HepG2 (cell line): Measurements from ENCODE around the gene ZNF554. TPM values are rescaled to one million over a fixed set of nuclear protein-coding genes. Genes with fewer than 3 reads are reported as not detected.

Source experiments
- ADNP ChIP-seq: sonication (generic); formaldehyde crosslinking; IDR thresholded peaks from 2 replicates; pipeline ENCODE4 v1.4.0; 2020; ENCODE audit warnings: missing genetic modification reagents
- BRD4 ChIP-seq: sonication (generic); formaldehyde crosslinking; IDR thresholded peaks from 2 replicates; pipeline ENCODE4 v1.4.0; 2020; ENCODE audit warnings: missing genetic modification reagents
- CBX2 ChIP-seq, 2 experiments: fragments of 200-600 bp in 1 of 2; sonication (generic); formaldehyde crosslinking in 1 of 2; IDR thresholded peaks; 2 replicates each; pipeline versions ENCODE4 v1.7.0 to v1.8.1; 2018 to 2022; ENCODE audit warnings: low read depth in 2 of 2, low read length in 1 of 2, mild to moderate bottlenecking in 1 of 2, missing genetic modification reagents in 1 of 2
- DNMT3B ChIP-seq: conservative IDR thresholded peaks from 2 replicates; pipeline ENCODE4 v1.6.1; 2016; ENCODE audit warnings: missing biosample characterization, control low read depth
- GATA4 ChIP-seq: sonication (generic); IDR thresholded peaks from 2 replicates; pipeline ENCODE4 v1.6.1; 2016; ENCODE audit warnings: antibody characterized with exemption, low read depth, borderline replicate concordance
- HNF4A ChIP-seq: sonication (generic); formaldehyde crosslinking; IDR thresholded peaks from 2 replicates; pipeline ENCODE4 v1.4.0; 2020; ENCODE audit warnings: missing genetic modification reagents
- MAFG ChIP-seq: sonication (generic); formaldehyde crosslinking; IDR thresholded peaks from 2 replicates; pipeline ENCODE4 v1.5.1; 2020; ENCODE audit warnings: mild to moderate bottlenecking, missing genetic modification reagents
- NBN ChIP-seq: fragments of 450-650 bp; conservative IDR thresholded peaks from 2 replicates; pipeline ENCODE4 v1.6.1; 2017
- NFIB ChIP-seq: sonication (generic); formaldehyde crosslinking; IDR thresholded peaks from 2 replicates; pipeline ENCODE4 v1.9.0; 2021; ENCODE audit warnings: missing genetic modification reagents, mild to moderate bottlenecking, borderline replicate concordance
- RCOR2 ChIP-seq: IDR thresholded peaks from 2 replicates; pipeline ENCODE4 v1.6.1; 2016; ENCODE audit warnings: missing biosample characterization, missing genetic modification reagents
- SIN3A ChIP-seq: IDR thresholded peaks from 2 replicates; pipeline ENCODE4 v1.6.1; 2011; ENCODE audit warnings: low read depth, mild to moderate bottlenecking, control low read depth, low read length, borderline replicate concordance
- ZBTB2 ChIP-seq: sonication (generic); formaldehyde crosslinking; IDR thresholded peaks from 2 replicates; pipeline ENCODE4 v1.8.0; 2022; ENCODE audit warnings: low read depth, missing genetic modification reagents
- ZBTB37 ChIP-seq: sonication (generic); formaldehyde crosslinking; IDR thresholded peaks from 2 replicates; pipeline ENCODE4 v1.4.0; 2020; ENCODE audit warnings: mild to moderate bottlenecking, missing genetic modification reagents
- ZBTB38 ChIP-seq: sonication (generic); formaldehyde crosslinking; IDR thresholded peaks from 2 replicates; pipeline ENCODE4 v1.5.1; 2020; ENCODE audit warnings: mild to moderate bottlenecking, missing genetic modification reagents
- ZNF121 ChIP-seq: sonication (generic); formaldehyde crosslinking; IDR thresholded peaks from 2 replicates; pipeline ENCODE4 v1.5.0; 2020; ENCODE audit warnings: mild to moderate bottlenecking, missing genetic modification reagents
- ZNF639 ChIP-seq: conservative IDR thresholded peaks from 2 replicates; pipeline ENCODE4 v1.6.1; 2018; ENCODE audit warnings: missing genetic modification reagents
- ZNF788 ChIP-seq: sonication (generic); formaldehyde crosslinking; IDR thresholded peaks from 2 replicates; pipeline ENCODE4 v1.5.0; 2020; ENCODE audit warnings: mild to moderate bottlenecking, missing genetic modification reagents, borderline replicate concordance
- ZNF878 ChIP-seq: sonication (generic); formaldehyde crosslinking; IDR thresholded peaks from 2 replicates; pipeline ENCODE4 v1.8.1; 2023; ENCODE audit warnings: mild to moderate bottlenecking, missing genetic modification reagents, moderate library complexity
- polyA plus RNA-seq, 8 experiments: library from polyadenylated mRNA; depleted of rRNA in 3 of 8; stranded (reverse) in 7 of 8; unstranded in 1 of 8; fragments of >200 nt; fragmentation: Illumina TruSeq in 4 of 8; extraction: Trizol in 4 of 8; gene quantifications; 2 replicates each; pipeline versions ENCODE4 v1.2.1 to v1.2.3, GENCODE V29; 2011 to 2016; ENCODE audit warnings: low read depth in 4 of 8, missing spikeins in 1 of 8, mixed read lengths in 1 of 8; ENCODE audit not compliant: insufficient read depth in 1 of 8
- total RNA-seq, 5 experiments: library from RNA; depleted of rRNA; stranded (reverse); fragments of >200 nt; fragmentation: Illumina TruSeq; extraction: Trizol; gene quantifications; 2 replicates each; pipeline ENCODE4 v1.2.3, GENCODE V29; 2016; ENCODE audit warnings: low read depth in 1 of 5
- TF ChIP-seq, protein P1 (sequence below): IDR thresholded peaks from 2 replicates; pipeline ENCODE4 v1.6.1; 2016; ENCODE audit warnings: mild to moderate bottlenecking
- TF ChIP-seq, protein P2 (sequence below): sonication (generic); formaldehyde crosslinking; IDR thresholded peaks from 2 replicates; pipeline ENCODE4 v1.4.0; 2020; ENCODE audit warnings: mild to moderate bottlenecking, missing genetic modification reagents

The ZNF554 gene
- total and polyA plus RNA-seq, 2 of the 13 experiments (the other 11 are each of a cell fraction or from before 2014, with no cell fraction given): 2.2 to 2.7 TPM

DNA sequence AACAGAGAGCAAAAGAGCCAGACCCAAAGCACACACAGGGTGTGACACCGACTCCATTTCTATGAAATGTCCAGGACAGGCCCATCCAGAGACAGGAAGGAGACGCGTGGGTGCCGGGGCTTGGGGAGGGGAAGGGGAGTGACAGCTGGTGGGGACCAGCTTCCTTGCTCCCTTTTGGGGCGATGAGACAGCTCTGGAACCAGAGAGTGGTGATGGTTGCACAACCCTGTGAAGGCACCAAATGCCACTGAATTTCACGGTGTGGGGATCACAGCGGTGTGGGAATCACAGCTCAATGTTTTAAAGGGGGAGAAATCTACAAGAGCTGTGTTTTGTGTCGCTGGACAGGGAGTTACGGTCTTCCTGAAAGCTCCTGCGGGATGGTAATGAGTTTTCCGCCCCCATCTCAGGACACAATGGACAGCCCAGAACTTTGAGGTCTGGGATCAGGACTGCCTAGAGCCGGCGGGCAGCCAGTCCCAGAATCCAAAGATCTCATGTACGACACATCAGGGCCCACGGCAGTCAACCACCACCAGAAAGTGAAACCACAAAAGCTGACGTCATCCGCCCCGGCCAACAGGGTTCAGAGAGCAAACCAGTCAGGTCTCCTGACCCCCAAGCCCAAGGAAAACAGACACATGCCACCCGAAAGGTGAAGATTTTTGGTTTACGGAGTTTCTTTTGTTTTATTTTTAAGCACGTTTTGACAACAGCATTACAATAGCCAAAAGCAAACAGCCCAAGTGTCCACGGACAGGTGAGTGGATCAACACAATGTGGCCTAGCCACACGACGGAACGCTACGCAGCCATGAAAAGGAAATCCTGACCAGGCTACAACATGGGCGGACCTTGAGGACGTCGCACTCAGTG lies 43.9 kb upstream of the ZNF554 start (continued):
- TF ChIP-seq ZNF639 (CRISPR knock-in tag): no peak
- TF ChIP-seq, protein P1, sequence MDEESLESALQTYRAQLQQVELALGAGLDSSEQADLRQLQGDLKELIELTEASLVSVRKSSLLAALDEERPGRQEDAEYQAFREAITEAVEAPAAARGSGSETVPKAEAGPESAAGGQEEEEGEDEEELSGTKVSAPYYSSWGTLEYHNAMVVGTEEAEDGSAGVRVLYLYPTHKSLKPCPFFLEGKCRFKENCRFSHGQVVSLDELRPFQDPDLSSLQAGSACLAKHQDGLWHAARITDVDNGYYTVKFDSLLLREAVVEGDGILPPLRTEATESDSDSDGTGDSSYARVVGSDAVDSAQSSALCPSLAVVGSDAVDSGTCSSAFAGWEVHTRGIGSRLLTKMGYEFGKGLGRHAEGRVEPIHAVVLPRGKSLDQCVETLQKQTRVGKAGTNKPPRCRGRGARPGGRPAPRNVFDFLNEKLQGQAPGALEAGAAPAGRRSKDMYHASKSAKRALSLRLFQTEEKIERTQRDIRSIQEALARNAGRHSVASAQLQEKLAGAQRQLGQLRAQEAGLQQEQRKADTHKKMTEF (CRISPR knock-in tag): 0 out of 2 replicates have a peak, but pooled peaks have one; percentile 41
- no peak for TF ChIP-seq BRD4
- no peak for TF ChIP-seq ZBTB2 (CRISPR knock-in tag)
- no peak for TF ChIP-seq MAFG
- no peak for TF ChIP-seq RCOR2 (CRISPR knock-in tag)
- no peak for TF ChIP-seq ADNP (CRISPR knock-in tag)
- TF ChIP-seq, protein P2, sequence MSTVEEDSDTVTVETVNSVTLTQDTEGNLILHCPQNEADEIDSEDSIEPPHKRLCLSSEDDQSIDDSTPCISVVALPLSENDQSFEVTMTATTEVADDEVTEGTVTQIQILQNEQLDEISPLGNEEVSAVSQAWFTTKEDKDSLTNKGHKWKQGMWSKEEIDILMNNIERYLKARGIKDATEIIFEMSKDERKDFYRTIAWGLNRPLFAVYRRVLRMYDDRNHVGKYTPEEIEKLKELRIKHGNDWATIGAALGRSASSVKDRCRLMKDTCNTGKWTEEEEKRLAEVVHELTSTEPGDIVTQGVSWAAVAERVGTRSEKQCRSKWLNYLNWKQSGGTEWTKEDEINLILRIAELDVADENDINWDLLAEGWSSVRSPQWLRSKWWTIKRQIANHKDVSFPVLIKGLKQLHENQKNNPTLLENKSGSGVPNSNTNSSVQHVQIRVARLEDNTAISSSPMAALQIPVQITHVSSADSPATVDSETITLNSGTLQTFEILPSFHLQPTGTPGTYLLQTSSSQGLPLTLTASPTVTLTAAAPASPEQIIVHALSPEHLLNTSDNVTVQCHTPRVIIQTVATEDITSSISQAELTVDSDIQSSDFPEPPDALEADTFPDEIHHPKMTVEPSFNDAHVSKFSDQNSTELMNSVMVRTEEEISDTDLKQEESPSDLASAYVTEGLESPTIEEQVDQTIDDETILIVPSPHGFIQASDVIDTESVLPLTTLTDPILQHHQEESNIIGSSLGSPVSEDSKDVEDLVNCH (CRISPR knock-in tag): no peak
- peak; percentile 77 for TF ChIP-seq HNF4A (CRISPR knock-in tag)
- TF ChIP-seq ZNF788 (CRISPR knock-in tag): 0 out of 2 replicates have a peak, but pooled peaks have one; percentile 5
- TF ChIP-seq NFIB (CRISPR knock-in tag): no peak
- no peak for TF ChIP-seq DNMT3B (CRISPR knock-in tag)
- no peak for TF ChIP-seq CBX2 (IDR thresholded peaks at IDR 0.05; ENCODE audit: low read depth, low read length)
- no peak for TF ChIP-seq CBX2 (CRISPR knock-in tag; IDR thresholded peaks at IDR 0.05; ENCODE audit: low read depth)
- no peak for TF ChIP-seq ZNF878 (CRISPR knock-in tag)
- TF ChIP-seq GATA4: no peak
- no peak for TF ChIP-seq NBN
- 0 out of 2 replicates have a peak, but pooled peaks have one; percentile 24 for TF ChIP-seq SIN3A
- TF ChIP-seq ZBTB38 (CRISPR knock-in tag): peak; percentile 94
- TF ChIP-seq ZBTB37 (CRISPR knock-in tag): 0 out of 2 replicates have a peak, but pooled peaks have one; percentile 35
- peak; percentile 60; the same call in 1 of the 2 replicates for TF ChIP-seq ZNF121
